HCEC 1CT (cell line): ENCODE results near the gene FRY.
"Not testable (repeated sequence)": the region's sequence is repeated elsewhere in the genome, so short reads cannot be mapped to it uniquely, and the experiment has no call there.

Experiments used
- DNase-seq: peaks from one replicate; pipeline ENCODE4 v3.0.0-alpha.2; 2017

The FRY gene

DNA sequence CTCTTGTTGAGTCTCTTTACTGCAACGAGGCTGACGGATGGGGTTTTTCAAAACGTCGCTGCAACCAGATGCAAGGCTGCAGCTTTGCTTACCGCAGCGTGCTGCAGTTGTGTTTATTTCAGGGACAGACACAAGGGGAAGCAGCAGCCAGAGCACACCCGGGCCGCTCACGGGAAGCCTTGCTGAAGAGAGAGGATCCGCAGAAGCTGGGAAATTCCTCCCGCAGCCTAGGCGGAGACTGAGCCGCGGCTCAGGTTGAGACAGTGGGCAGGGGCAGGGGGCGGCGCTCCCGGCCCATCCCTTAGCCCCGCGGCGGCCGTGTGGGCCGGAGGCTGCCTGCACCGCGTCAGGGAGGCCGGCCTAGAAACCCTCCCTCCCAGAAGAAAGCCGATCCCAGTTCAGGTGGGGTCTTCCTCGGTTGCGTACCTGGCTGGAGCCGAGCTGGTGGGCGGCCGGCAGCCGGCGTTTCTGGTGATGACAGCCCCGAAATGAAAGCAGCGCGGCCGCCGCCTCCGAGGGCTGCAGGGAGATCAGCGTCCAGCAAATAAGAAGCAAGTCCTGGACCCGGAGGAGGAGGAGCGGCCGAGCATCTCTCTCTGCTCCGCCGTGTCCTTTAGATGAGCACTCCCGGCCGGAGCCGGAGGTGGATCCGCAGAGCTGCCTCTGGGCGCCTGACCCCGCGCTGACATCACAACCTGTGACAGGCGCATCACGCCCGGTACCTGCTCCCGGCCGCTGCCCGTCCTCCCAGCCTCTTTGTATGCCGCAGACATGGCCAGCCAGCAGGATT lies at the start of gene FRY:
Gene FRY (plus strand): TSS at position 750 of the 790 bp plus-strand sequence. CDS start 22 bp downstream, at position 772.
- DNase-seq = peak; percentile 39

DNA sequence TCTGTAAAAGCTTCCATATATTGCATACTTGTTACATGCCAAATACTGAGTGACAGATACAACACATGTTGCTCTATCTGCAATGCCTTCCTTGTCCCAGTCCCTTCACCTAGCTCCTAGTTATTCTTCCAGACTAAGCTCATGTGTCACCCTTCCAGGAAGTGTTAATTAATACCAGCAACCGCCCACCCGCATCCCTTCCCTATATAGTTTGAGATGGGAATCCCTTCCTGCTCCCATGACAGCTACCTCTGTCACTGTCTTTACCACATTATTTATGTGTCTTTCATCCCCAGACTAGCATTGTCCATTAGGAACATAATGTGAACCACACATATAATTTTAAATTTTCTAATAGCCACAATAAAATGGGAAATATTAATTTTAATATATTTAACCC lies 49.5 kb upstream of the FRY start:
- no peak for DNase-seq

GRCh38 chr13:31982540-31982939 lies 49.0 kb upstream of the FRY start:
- peak; percentile 88 for DNase-seq

DNA sequence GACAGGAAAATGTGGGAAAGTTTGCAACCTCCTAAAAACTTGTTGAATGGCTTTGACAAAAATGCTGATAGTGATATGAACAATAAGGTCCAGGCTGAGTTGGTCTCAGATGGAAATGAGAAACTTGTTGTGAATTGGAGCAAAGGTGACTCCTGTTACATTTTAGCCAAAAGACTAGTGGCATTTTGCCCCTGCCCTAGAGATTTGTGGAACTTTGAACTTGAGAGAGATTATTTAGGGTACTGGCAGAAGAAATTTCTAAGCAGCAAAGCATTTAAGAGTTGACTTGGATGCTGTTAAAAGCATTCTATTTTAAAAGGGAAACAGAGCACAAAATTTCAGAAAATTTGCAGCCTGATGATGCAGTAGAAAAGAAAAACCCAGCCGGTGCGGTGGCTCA lies 47.9 kb upstream of the FRY start:
- not testable (repeated sequence) for DNase-seq

DNA sequence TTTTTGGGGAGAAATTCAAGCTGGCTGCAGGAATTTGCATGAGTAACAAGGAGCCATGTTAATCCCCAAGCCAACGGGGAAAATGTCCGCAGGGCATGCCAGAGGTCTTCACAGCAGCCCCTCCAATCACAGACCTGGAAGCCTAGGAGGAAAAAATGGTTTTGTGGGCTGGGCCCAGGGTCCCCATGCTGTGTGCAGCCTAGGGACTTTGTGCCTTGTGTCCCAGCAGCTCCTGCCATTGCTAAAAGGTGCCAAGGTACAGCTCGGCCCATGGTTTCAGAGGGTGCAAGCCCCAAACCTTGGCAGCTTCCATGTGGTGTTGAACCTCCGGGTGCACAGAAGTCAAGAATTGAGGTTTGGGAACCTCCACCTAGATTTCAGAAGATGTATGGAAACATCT lies 47.2 kb upstream of the FRY start:
- not testable (repeated sequence) for DNase-seq

DNA sequence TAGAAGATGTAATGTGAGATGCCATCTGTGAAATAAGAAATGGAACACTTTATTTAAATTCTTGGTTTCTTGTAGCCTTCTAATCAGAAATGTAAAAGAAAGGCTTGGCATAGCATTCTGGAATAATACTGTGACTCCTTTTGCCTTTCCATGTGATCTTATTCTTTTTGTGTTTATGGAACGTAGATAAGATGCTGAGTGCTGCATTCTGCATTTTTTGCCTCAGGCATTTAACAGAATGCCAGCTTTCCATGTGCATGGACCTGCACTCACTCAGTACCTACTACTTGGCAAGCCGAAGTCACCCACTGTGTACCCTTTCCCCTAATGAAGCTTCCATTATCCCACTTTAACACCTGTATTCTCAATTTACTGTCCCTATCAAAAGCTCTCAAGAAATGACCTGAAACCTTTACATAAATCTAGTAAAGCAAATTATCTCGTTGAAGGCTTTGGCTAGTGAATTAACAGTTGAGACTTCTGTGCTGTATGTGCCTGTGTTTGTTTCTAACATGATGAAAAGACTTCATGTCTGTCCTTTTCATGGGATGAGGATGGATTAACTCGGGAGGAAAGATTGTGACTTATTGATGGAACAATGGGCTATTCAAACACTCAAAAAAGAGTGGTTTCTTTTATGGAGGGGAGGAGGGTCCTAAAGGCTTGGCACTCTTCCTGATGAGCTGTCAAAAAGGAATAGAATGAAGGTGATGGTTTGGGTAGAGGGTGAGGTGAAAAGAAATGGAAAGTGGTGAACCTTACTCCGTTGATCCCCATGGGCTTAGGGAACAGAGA lies 44.7 kb upstream of the FRY start:
- no peak for DNase-seq

- DNase-seq = no peak
Measured at GRCh38 chr13:31987535-31988170, 43.9 kb upstream of the FRY start.

GRCh38 chr13:31994367-31994766 lies 37.2 kb upstream of the FRY start:
- not testable (repeated sequence) for DNase-seq

GRCh38 chr13:31996601-31997000 lies 35.0 kb upstream of the FRY start:
- no peak for DNase-seq

DNA sequence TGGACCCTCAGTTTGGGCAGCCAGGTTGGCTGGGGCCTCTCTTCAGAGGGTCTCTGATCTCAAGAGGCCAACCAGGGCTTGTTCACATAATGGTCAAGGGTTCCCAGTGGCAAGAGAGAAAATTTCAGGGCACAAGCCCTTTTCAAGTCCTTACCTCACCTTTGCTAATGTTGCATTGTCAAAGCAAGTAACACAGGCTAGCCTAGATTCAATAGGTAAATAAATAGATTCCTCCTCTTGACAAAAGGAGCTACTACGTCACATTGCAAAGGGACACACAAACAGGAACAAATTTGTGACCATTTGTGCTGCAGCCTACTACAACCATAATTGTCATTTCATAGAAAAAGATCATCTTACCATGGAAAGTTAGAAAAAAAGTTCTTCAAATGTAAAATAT lies 33.9 kb upstream of the FRY start:
- DNase-seq = no peak

DNA sequence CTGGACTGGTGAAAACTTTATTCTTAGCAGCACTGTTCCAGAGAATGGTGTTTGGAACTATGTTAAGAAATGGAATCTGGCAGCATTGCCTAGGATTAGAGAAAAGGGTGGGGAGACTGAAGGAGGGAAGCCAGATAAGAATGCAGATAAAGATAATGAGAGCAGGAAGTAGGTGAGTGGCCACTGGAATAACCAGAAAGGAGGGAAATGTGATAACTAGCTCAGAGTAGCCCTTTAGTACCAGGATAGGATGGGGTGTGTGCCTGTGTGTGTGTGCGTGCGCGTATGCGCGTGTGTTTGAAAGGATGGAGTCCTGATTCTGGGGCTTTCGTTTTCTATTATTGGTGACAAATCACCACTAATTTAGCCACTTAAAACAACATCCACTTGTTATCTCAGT lies 33.4 kb upstream of the FRY start:
- DNase-seq = no peak

GRCh38 chr13:32000754-32001153 lies 30.8 kb upstream of the FRY start:
- DNase-seq = not testable (repeated sequence)

- peak; percentile 60 for DNase-seq
Measured at GRCh38 chr13:32001154-32001768, 30.3 kb upstream of the FRY start.

DNA sequence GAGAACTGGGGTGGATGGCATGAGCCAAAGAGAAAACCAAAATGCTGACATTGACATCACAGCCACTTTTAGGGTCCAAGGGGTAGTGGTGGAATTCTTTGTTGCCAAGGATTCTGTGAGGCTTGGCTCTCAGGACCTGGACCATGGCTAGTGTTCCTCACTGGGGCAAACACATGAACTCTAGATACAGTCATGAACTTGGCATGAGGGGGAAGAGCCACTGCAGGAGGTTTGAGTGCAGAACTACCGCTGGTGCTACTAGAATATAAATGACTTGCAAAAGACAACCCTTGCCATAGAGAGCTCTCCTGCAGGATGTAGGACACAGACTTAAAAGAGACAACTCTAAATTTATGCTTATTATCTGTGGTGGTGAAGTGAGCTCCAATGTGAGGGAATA lies 29.8 kb upstream of the FRY start:
- DNase-seq = no peak

DNA sequence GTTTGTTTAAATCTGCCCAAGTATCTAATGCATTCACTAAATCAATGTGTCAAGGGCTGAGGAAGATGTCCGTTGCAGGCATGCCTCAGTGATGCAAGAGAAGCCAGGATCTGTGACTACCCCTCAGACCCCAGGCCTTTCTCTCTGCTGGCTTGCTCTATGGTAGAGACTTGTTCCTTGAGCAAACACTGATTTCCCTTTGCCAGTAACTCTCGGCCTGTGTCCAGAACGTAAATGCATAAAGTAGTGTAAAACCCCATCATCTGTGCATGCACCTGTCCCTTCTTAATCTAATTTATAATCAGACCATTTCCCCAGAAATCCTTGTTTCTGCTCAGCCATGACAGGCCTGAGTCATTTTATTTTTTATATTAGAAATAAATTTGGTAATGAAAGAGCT lies 28.7 kb upstream of the FRY start:
- no peak for DNase-seq

DNA sequence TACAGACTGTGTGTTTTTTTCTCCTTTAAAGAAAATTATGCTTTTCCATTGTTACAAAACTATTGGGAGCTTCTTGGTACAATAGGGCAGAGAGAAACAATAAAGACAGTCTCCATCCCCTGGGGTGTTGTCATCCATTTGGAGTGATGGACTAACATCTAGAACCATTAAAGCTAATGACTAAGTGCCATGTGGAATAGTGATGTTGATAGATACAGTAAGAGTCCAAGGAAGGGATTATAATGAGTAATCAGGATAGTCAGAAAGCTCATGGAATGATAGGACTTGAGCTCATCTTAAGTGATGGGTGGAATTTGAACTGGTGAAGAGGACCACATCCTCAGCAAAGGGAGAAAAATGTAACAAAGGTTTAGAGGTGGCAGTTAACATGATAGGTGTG lies 24.1 kb upstream of the FRY start:
- no peak for DNase-seq

DNA sequence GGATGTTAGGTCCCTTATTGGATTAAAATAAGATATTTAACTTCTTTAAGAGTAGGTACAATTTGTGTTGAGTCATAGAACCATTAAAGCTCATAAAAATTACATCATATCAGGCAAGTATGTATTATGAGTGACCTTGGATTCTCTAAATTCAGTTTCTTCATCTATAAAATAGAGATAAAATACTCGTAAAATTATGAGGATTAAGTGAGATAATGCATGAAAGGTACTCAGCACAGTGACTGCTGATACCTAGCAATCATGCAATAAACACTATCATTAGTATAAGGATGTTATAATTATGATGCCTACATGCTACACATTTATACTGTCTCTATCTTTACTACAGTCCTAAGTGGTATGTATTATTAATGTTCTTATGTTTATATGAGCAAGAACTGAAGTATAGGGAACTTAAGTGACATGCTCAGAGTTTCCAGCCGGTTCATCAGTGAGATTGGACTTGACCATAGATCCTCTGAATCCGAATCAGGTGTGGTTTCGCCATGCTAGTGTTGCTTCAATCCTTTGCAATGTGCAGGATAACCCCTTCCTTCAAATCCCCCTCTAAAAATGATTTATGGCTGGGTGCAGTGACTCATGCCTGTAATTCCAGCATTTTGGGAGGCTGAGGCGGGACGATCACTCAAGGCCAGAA lies 22.9 kb upstream of the FRY start:
- no peak for DNase-seq

GRCh38 chr13:32009362-32009761 lies 22.2 kb upstream of the FRY start:
- no peak for DNase-seq

DNA sequence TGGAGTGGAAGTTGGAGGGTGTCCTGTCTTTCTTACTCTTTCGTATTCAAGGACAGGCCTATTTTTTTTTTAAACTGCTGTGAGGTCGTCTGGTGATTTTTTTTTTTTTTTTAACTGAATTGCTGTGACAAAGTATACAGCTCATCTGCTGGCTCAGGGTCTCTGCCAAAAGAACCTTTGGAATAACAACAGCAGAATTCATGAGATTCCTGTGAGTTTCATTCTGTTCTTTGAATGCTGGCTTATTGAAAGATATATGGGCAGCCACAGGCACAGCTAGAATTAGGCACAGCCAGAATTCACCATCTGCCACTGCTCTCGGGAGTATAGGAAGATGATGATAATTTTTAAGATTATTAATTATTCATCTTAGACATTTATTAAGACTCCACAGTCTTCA lies 21.4 kb upstream of the FRY start:
- DNase-seq = no peak

- no peak for DNase-seq
Measured at GRCh38 chr13:32011971-32012370, 19.6 kb upstream of the FRY start.

DNA sequence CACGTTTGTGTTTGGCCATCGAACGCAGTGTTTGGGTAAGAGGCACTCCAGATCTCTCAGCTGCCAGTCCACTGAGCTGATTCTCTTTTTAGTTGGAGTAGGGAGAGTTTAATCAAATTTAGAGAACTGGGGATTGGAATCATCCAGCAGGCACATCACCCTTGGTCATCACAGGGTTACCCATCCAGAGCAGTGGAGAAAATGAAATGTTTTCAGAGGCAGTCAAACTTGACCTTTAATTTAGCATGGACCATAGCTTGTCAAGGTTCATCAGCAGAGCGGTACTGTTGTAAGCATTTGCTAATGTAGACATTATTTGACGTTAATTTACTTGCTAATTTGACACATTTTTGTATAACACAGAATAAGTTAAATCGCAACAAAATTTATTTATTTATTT lies 18.4 kb upstream of the FRY start:
- no peak for DNase-seq

DNA sequence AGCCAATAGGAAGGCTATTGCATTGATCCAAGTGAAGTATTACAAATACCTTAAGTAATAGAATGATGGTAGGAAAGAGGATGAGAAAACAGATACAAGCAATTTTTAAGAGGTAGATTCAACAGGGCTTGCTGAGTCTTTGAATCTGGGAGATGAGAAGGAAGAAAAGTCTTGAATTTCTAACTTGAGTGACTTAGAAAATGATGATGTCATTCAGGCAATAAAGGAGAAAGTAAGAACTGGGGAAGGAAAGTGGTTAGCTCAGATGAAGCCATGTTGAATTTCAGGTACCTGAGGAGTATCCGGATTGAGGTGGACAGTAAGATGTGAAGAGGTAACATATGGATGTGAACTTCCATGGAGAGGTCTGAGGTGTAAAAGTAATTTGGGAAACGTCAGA lies 15.5 kb upstream of the FRY start:
- DNase-seq = no peak

GRCh38 chr13:32016631-32017030 lies 14.9 kb upstream of the FRY start:
- DNase-seq = no peak
